Measurements from ENCODE around the gene DBH. TPM values are rescaled to one million over a fixed set of nuclear protein-coding genes. Genes with fewer than 3 reads are reported as not detected.

DBH gene
- total RNA-seq, 4 donors from 2014 or later = not detected

DNA sequence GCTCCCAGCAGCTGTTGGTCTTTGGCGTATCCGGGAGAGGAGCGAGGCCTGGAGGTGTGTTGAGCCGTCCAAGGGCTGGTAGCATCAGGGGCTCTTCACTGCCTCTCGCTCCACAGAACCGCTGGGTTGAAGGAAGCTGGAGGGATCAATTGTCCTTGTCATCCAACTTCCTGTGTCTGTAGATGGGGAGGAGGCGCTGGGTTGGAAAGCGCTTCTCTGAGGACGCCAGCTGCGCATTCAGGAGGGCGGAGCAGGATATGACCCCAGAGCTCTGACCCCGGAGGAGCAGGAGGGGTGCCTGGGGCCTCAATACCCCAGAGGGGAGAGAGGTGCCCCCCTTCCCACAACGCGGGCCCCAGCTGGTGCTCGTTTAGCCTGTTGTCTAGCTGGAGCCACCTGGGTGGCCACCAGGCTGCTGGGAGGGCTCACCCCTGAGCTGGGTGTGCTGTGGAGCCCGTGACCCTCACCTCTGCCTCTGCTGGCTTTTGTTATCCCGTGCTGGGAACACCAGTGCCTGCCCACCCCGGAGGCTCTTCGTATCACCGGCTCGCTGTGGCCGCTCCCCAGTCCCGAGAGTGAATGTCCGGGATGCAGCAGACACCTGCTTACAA, 2.0 kb upstream of the DBH start:
- DNase-seq = no peak
- Histone ChIP-seq H3K4me1 (no peaks in the 10 kb centered on the region), H3K36me3 (no peaks in the 10 kb centered on the region), H3K4me3 (no peak overlapping the region), H3K9me3 (no peaks in the 10 kb centered on the region), H3K27ac (no peak overlapping the region), H3K27me3 (peaks cover 0 to 76% (median 0%) of the 10 kb centered on the region in 4 donors)
- intact Hi-C loops (cut with DNase I) = no loop called here
- TF ChIP-seq, protein P1, sequence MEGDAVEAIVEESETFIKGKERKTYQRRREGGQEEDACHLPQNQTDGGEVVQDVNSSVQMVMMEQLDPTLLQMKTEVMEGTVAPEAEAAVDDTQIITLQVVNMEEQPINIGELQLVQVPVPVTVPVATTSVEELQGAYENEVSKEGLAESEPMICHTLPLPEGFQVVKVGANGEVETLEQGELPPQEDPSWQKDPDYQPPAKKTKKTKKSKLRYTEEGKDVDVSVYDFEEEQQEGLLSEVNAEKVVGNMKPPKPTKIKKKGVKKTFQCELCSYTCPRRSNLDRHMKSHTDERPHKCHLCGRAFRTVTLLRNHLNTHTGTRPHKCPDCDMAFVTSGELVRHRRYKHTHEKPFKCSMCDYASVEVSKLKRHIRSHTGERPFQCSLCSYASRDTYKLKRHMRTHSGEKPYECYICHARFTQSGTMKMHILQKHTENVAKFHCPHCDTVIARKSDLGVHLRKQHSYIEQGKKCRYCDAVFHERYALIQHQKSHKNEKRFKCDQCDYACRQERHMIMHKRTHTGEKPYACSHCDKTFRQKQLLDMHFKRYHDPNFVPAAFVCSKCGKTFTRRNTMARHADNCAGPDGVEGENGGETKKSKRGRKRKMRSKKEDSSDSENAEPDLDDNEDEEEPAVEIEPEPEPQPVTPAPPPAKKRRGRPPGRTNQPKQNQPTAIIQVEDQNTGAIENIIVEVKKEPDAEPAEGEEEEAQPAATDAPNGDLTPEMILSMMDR (IDR thresholded peaks at IDR 0.05) = no peak
- no peak for TF ChIP-seq POLR2A (IDR thresholded peaks at IDR 0.05)
- 0% methylated on average over 1 of the region's 24 CpGs; no CpG with 5 or more reads in 1 of the 2 donors for WGBS, 2 donors

DNA sequence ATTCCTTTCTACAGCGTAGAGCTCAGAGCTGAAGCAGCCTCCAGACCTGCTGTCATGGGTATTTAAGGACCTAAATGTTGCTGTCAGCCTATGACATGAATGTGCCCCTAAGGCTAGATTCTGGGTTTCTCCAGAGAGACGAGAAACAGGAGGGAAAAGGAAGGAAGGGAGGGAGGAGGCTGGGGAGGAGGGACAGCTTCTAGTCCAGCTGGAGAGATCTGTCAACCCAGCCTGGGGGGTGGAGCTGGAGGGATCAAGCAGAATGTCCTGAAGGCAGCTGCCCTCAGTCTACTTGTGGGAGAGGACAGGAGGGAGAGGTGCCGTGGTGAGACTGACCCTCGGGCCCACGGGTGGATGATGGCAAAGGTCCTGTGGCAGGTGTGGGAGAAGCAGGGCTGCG, 1.1 kb upstream of the DBH start:
- TF ChIP-seq POLR2A (IDR thresholded peaks at IDR 0.05) = no peak
- TF ChIP-seq, protein P1 (IDR thresholded peaks at IDR 0.05) = no peak
- no peak overlapping the region for H3K27ac ChIP-seq
- no peaks in the 10 kb centered on the region for H3K36me3 ChIP-seq
- no peaks in the 10 kb centered on the region for H3K4me1 ChIP-seq
- intact Hi-C loops (cut with DNase I) = no loop called here
- no peak for DNase-seq
- H3K27me3 ChIP-seq = peaks cover 0 to 70% (median 0%) of the 10 kb centered on the region in 4 donors
- H3K4me3 ChIP-seq = no peak overlapping the region
- WGBS, 2 donors = 43 to 50% methylated on average over 5 to 6 of the region's 6 CpGs
- no peaks in the 10 kb centered on the region for H3K9me3 ChIP-seq

DNA sequence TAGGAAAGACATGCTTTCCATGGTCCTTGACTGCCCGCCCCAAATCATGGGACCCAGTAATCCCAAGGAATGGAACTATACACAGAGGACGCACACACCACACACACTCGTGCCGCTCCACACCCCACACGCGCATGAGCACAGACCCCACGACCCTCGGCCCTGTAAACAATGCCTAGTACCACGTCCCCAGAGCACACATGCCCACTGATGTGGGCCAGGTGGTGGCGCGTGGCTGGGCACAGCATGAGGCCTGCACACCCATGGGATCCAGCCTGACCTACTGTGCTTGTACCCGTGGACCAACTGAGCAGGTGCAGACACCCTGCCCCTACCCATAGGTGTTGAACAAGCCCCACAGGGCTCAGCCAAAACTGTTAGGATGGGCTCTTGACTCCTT, 739 bp downstream of the DBH start:
- no peak for TF ChIP-seq POLR2A (IDR thresholded peaks at IDR 0.05)
- TF ChIP-seq, protein P1 (IDR thresholded peaks at IDR 0.05) = no peak
- H3K27ac ChIP-seq = no peak overlapping the region
- H3K36me3 ChIP-seq = no peaks in the 10 kb centered on the region
- H3K4me1 ChIP-seq = no peaks in the 10 kb centered on the region
- no peaks in the 10 kb centered on the region for H3K9me3 ChIP-seq
- WGBS, 2 donors = 83 to 86% methylated on average over 7 to 11 of the region's 12 CpGs
- intact Hi-C loops (cut with DNase I) = no loop called here
- peaks cover 0 to 76% (median 0%) of the 10 kb centered on the region in 4 donors for H3K27me3 ChIP-seq
- no peak overlapping the region for H3K4me3 ChIP-seq
- DNase-seq = no peak

DNA sequence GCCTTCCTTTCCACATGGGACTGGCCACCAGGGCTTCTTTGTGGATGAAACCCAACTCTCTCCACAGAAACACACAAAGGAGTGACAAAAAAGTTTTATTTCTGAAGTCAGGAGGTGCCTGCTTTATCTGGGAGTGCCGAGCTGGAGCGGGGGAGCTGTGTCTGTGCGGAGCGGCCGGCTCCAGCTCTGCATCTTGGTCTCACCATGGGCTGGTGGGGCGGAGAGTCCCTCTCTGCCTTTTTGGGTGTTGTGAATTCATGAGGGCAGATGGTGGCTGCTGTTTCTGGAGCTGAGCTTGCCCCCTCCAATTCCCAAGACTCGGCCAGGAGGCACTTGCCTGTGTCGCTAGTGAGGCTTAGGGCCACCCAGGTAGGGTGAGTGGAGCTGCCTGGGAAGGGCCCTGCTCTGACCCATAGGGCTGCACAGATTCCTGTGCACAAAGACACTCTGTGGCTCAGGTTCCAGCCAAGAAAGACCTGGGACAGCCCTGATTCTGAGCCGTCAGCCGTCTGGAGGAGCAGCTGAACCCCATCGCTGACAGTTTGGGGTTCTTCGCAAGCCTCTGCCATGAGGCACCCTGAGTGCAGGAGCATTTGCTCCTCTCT, 1.4 kb downstream of the DBH start:
- WGBS, 2 donors = 80% methylated on average over 1 of the region's 12 CpGs; no CpG with 5 or more reads in 1 of the 2 donors
- no peak overlapping the region for H3K4me3 ChIP-seq
- H3K36me3 ChIP-seq = no peaks in the 10 kb centered on the region
- TF ChIP-seq, protein P1 (IDR thresholded peaks at IDR 0.05) = no peak
- TF ChIP-seq POLR2A (IDR thresholded peaks at IDR 0.05) = no peak
- no peak for DNase-seq
- peaks cover 0 to 81% (median 0%) of the 10 kb centered on the region in 4 donors for H3K27me3 ChIP-seq
- H3K27ac ChIP-seq = no peak overlapping the region
- H3K4me1 ChIP-seq = no peaks in the 10 kb centered on the region
- intact Hi-C loops (cut with DNase I) = no loop called here
- no peaks in the 10 kb centered on the region for H3K9me3 ChIP-seq

DNA sequence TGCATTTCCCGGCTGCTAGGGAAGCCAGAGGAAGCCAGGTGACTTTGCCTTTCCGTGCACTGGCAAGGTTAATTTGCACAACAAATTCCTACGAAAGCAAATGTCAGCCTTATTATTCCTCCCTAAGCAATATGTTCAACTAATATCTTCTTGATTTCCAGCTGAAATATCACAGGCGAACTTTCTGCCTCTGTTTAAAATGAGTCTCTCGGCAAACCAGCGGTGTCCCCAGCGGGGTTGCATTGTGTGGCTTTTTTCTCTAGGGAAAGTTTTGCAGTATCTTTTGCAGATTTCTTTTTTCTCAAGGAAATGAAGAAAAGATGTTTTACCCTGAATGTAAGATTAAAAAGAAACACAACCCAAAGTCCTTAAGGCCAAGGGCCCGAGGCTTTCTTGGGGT, 1.9 kb downstream of the DBH start:
- Histone ChIP-seq H3K27me3 (peaks cover 0 to 76% (median 0%) of the 10 kb centered on the region in 4 donors), H3K36me3 (no peaks in the 10 kb centered on the region), H3K27ac (no peak overlapping the region), H3K4me1 (no peaks in the 10 kb centered on the region), H3K4me3 (no peak overlapping the region), H3K9me3 (no peaks in the 10 kb centered on the region)
- TF ChIP-seq, protein P1 (IDR thresholded peaks at IDR 0.05) = no peak
- TF ChIP-seq POLR2A (IDR thresholded peaks at IDR 0.05) = no peak
- DNase-seq = no peak
- intact Hi-C loops (cut with DNase I) = no loop called here
- WGBS, 2 donors = 50 to 69% methylated on average over 8 of the region's 8 CpGs

Measured in esophagus squamous epithelium (tissue), 5 donors.